ENCODE measurements around the gene SASH1. TPM values are rescaled to one million over a fixed set of nuclear protein-coding genes. Genes with fewer than 3 reads are reported as not detected.

Gene SASH1
- total RNA-seq, 2 donors from 2014 or later: 21.0 to 49.8 TPM

GRCh38 chr6:148520109-148520841, 177.6 kb downstream of the SASH1 start:
- Histone ChIP-seq H3K36me3 (replicated peaks in 1 of 2; ENCODE audit: insufficient read depth in 1 of 2, low read depth in 2 of 2) (no peaks in the 10 kb centered on the region), H3K4me1 (peaks cover 14% of the 10 kb centered on the region), H3K9me3 (no peaks in the 10 kb centered on the region), H3K27ac (peak overlapping the region in 1 of 4 donors; percentile 60), H3K4me3 (no peak overlapping the region), H3K27me3 (no peaks in the 10 kb centered on the region)
- no peak for ATAC-seq
- no peak for TF ChIP-seq POLR2A (IDR thresholded peaks at IDR 0.05)
- TF ChIP-seq, protein P1, sequence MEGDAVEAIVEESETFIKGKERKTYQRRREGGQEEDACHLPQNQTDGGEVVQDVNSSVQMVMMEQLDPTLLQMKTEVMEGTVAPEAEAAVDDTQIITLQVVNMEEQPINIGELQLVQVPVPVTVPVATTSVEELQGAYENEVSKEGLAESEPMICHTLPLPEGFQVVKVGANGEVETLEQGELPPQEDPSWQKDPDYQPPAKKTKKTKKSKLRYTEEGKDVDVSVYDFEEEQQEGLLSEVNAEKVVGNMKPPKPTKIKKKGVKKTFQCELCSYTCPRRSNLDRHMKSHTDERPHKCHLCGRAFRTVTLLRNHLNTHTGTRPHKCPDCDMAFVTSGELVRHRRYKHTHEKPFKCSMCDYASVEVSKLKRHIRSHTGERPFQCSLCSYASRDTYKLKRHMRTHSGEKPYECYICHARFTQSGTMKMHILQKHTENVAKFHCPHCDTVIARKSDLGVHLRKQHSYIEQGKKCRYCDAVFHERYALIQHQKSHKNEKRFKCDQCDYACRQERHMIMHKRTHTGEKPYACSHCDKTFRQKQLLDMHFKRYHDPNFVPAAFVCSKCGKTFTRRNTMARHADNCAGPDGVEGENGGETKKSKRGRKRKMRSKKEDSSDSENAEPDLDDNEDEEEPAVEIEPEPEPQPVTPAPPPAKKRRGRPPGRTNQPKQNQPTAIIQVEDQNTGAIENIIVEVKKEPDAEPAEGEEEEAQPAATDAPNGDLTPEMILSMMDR (IDR thresholded peaks at IDR 0.05): no peak
- no peak for DNase-seq
- 95 to 96% methylated on average over 23 of the region's 23 CpGs for WGBS, 2 donors
- intact Hi-C loops (cut with DNase I): no loop called here

GRCh38 chr6:148521158-148521557, 178.5 kb downstream of the SASH1 start:
- DNase-seq (peak in 3 of 4 donors; percentile 38 to 41 (median 39)), ATAC-seq (peak; percentile 26)
- no peaks in the 10 kb centered on the region for H3K36me3 ChIP-seq (replicated peaks in 1 of 2; ENCODE audit: insufficient read depth in 1 of 2, low read depth in 2 of 2)
- intact Hi-C loops (cut with DNase I): no loop called here
- WGBS, 2 donors: 52% methylated on average over 5 of the region's 5 CpGs
- no peak overlapping the region for H3K4me3 ChIP-seq
- peak overlapping the region in 3 of 4 donors; percentile 2 to 60 (median 43) for H3K27ac ChIP-seq
- H3K4me1 ChIP-seq: peaks cover 14% of the 10 kb centered on the region
- no peaks in the 10 kb centered on the region for H3K9me3 ChIP-seq
- H3K27me3 ChIP-seq: no peaks in the 10 kb centered on the region
- TF ChIP-seq POLR2A (IDR thresholded peaks at IDR 0.05): no peak
- TF ChIP-seq, protein P1 (IDR thresholded peaks at IDR 0.05): no peak

DNA sequence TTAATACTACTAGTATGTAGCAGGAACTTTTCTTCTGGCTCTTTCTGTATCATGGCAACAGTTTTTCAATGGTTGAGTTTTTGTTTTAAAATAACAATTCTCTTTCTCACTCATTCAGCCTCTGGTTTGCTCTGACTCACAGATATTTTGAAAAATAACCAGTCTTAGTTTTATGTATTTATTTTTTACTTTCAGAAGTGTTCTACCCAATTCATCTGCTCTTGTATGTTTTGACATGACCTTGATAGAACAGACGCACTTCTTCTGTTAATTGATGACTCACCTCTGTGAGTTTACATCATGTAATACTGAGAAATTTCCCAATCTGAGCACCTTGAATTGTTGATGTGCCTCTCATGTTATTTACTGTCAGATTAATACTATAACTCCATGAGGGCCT, 178.9 kb downstream of the SASH1 start:
- Histone ChIP-seq H3K4me1 (peaks cover 14% of the 10 kb centered on the region), H3K9me3 (no peaks in the 10 kb centered on the region), H3K36me3 (replicated peaks in 1 of 2; ENCODE audit: insufficient read depth in 1 of 2, low read depth in 2 of 2) (no peaks in the 10 kb centered on the region), H3K4me3 (no peak overlapping the region), H3K27me3 (no peaks in the 10 kb centered on the region), H3K27ac (peak overlapping the region; percentile 2 to 60 (median 36))
- TF ChIP-seq, protein P1 (IDR thresholded peaks at IDR 0.05): no peak
- no peak for TF ChIP-seq POLR2A (IDR thresholded peaks at IDR 0.05)
- ATAC-seq: peak; percentile 53
- WGBS, 2 donors: 7 to 13% methylated on average over 1 of the region's 1 CpG
- intact Hi-C loops (cut with DNase I): no loop called here
- no peak for DNase-seq

DNA sequence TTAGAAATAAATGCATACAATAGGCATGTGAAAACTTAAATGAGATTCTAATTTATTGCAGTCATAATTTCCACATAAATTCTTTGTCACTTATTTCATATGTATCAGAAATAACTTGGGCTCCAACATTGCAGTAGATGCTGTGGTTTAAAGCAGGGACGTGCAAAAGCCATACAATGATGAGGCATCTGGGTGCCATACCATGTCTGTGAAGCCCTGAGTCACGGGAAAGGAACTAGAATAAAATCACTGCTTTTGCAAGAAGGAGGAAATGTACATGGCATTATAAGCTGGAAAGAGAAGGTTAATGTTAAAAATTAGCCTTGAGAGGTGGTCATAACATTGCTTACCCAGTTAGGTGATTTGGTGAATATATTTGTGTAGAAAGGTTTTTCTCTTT, 180.4 kb downstream of the SASH1 start:
- no peak for TF ChIP-seq POLR2A (IDR thresholded peaks at IDR 0.05)
- TF ChIP-seq, protein P1 (IDR thresholded peaks at IDR 0.05): no peak
- intact Hi-C loops (cut with DNase I): no loop called here
- Histone ChIP-seq H3K27ac (no peak overlapping the region), H3K9me3 (no peaks in the 10 kb centered on the region), H3K4me3 (no peak overlapping the region), H3K36me3 (replicated peaks in 1 of 2; ENCODE audit: insufficient read depth in 1 of 2, low read depth in 2 of 2) (peaks cover 0 to under 1% of the 10 kb centered on the region in 2 donors), H3K4me1 (peaks cover 14% of the 10 kb centered on the region), H3K27me3 (no peaks in the 10 kb centered on the region)
- WGBS, 2 donors: 88 to 92% methylated on average over 2 of the region's 2 CpGs
- ATAC-seq: no peak
- no peak for DNase-seq

GRCh38 chr6:148523551-148523950, 180.9 kb downstream of the SASH1 start:
- H3K4me1 ChIP-seq: peaks cover 14% of the 10 kb centered on the region
- WGBS, 2 donors: 70 to 78% methylated on average over 4 of the region's 4 CpGs
- TF ChIP-seq, protein P1 (IDR thresholded peaks at IDR 0.05): no peak
- TF ChIP-seq POLR2A (IDR thresholded peaks at IDR 0.05): no peak
- no peaks in the 10 kb centered on the region for H3K27me3 ChIP-seq
- H3K9me3 ChIP-seq: no peaks in the 10 kb centered on the region
- ATAC-seq (no peak), DNase-seq (no peak)
- intact Hi-C loops (cut with DNase I): no loop called here
- H3K27ac ChIP-seq: no peak overlapping the region
- H3K36me3 ChIP-seq (replicated peaks in 1 of 2; ENCODE audit: insufficient read depth in 1 of 2, low read depth in 2 of 2): peaks cover 0 to 2% of the 10 kb centered on the region in 2 donors
- H3K4me3 ChIP-seq: no peak overlapping the region

Data from body of pancreas (tissue), 4 donors.